Liver (tissue), 9 donors: Measurements from ENCODE around the gene DEPDC5. TPM values are rescaled to one million over a fixed set of nuclear protein-coding genes. Genes with fewer than 3 reads are reported as not detected.
"Not testable (repeated sequence)": the region's sequence is repeated elsewhere in the genome, so short reads cannot be mapped to it uniquely, and the experiment has no call there.

Experiments
- DNase-seq: peaks from one replicate; pipeline ENCODE4 v3.0.0-alpha.2; 2017; ENCODE audit warnings: low spot score
- H3K27ac ChIP-seq, 2 donors: one replicate each; pipeline ENCODE4 v1.7.0; 2013; ENCODE audit warnings: inconsistent platforms in 2 of 2, low read length in 2 of 2, control low read depth in 1 of 2, low read depth in 1 of 2, mild to moderate bottlenecking in 1 of 2
- H3K27me3 ChIP-seq, 4 donors: one replicate each; pipeline versions ENCODE4 v1.6.1 to v1.7.0; 2013; ENCODE audit warnings: low read length in 3 of 4, inconsistent platforms in 1 of 4, mild to moderate bottlenecking in 1 of 4, moderate library complexity in 1 of 4; ENCODE audit not compliant: control insufficient read depth in 4 of 4, insufficient read depth in 4 of 4
- H3K36me3 ChIP-seq, 4 donors: one replicate each; pipeline versions ENCODE4 v1.6.1 to v1.7.0; 2013; ENCODE audit warnings: low read length in 3 of 4, mild to moderate bottlenecking in 3 of 4, low read depth in 1 of 4, moderate library complexity in 1 of 4; ENCODE audit not compliant: control insufficient read depth in 4 of 4, insufficient read depth in 3 of 4
- H3K4me1 ChIP-seq, 4 donors: one replicate each; pipeline versions ENCODE4 v1.6.1 to v1.7.0; 2013; ENCODE audit warnings: low read length in 3 of 4, mild to moderate bottlenecking in 3 of 4, moderate library complexity in 1 of 4; ENCODE audit not compliant: control insufficient read depth in 4 of 4, insufficient read depth in 4 of 4
- H3K4me3 ChIP-seq, 3 donors: one replicate each; pipeline versions ENCODE4 v1.6.1 to v1.7.0; 2013; ENCODE audit warnings: low read length in 3 of 3, control low read depth in 1 of 3, low read depth in 1 of 3, mild to moderate bottlenecking in 1 of 3
- H3K9ac ChIP-seq, 2 donors: one replicate each; pipeline ENCODE4 v1.7.0; 2013; ENCODE audit warnings: low read length in 2 of 2, mild to moderate bottlenecking in 2 of 2, moderate library complexity in 2 of 2, control low read depth in 1 of 2, low read depth in 1 of 2
- H3K9me3 ChIP-seq, 4 donors: one replicate each; pipeline versions ENCODE4 v1.6.1 to v1.7.0; 2013; ENCODE audit warnings: low read length in 3 of 4; ENCODE audit not compliant: control insufficient read depth in 4 of 4
- ATF3 ChIP-seq: IDR thresholded peaks from 2 replicates; pipeline ENCODE4 v1.6.1; 2016; ENCODE audit warnings: antibody characterized with exemption
- CTCF ChIP-seq: fragments of 150-350 bp; IDR thresholded peaks from 2 replicates; pipeline ENCODE4 v1.5.1; 2017; ENCODE audit warnings: improper control_type of control experiment, low read depth, low read length; ENCODE audit not compliant: missing input control
- EGR1 ChIP-seq, 2 donors: IDR thresholded peaks; 2 replicates each; pipeline ENCODE4 v1.6.1; 2016 to 2018; ENCODE audit warnings: antibody characterized with exemption in 2 of 2, low read depth in 2 of 2
- FOXA1 ChIP-seq: IDR thresholded peaks from 2 replicates; pipeline ENCODE4 v1.6.1; 2016; ENCODE audit warnings: antibody characterized with exemption
- FOXA2 ChIP-seq: IDR thresholded peaks from 2 replicates; pipeline ENCODE4 v1.6.1; 2016; ENCODE audit warnings: antibody characterized with exemption
- GABPA ChIP-seq, 2 donors: IDR thresholded peaks in 1 of 2; conservative IDR thresholded peaks in 1 of 2; 2 replicates each; pipeline ENCODE4 v1.6.1; 2016; ENCODE audit warnings: antibody characterized with exemption in 2 of 2, mild to moderate bottlenecking in 1 of 2, moderate library complexity in 1 of 2
- HNF4A ChIP-seq, 2 donors: conservative IDR thresholded peaks; 2 replicates each; pipeline ENCODE4 v1.6.1; 2016; ENCODE audit warnings: antibody characterized with exemption in 2 of 2, mild to moderate bottlenecking in 2 of 2
- HNF4G ChIP-seq: IDR thresholded peaks from 2 replicates; pipeline ENCODE4 v1.6.1; 2016; ENCODE audit warnings: antibody characterized with exemption
- JUND ChIP-seq, 2 donors: IDR thresholded peaks; 2 replicates each; pipeline ENCODE4 v1.6.1; 2016; ENCODE audit warnings: antibody characterized with exemption in 2 of 2
- MAX ChIP-seq: IDR thresholded peaks from 2 replicates; pipeline ENCODE4 v1.6.1; 2016; ENCODE audit warnings: antibody characterized with exemption
- NR2F2 ChIP-seq: IDR thresholded peaks from 2 replicates; pipeline ENCODE4 v1.6.1; 2016; ENCODE audit warnings: antibody characterized with exemption
- RAD21 ChIP-seq, 2 donors: IDR thresholded peaks; 2 replicates each; pipeline ENCODE4 v1.6.1; 2016; ENCODE audit warnings: antibody characterized with exemption in 2 of 2, mild to moderate bottlenecking in 2 of 2
- REST ChIP-seq: IDR thresholded peaks from 2 replicates; pipeline ENCODE4 v1.6.1; 2016; ENCODE audit warnings: antibody characterized with exemption, mild to moderate bottlenecking
- RXRA ChIP-seq, 2 donors: IDR thresholded peaks; 2 replicates each; pipeline ENCODE4 v1.6.1; 2017 to 2018; ENCODE audit warnings: antibody characterized with exemption in 2 of 2, mild to moderate bottlenecking in 1 of 2
- SP1 ChIP-seq: IDR thresholded peaks from 2 replicates; pipeline ENCODE4 v1.6.1; 2018; ENCODE audit warnings: antibody characterized with exemption, mild to moderate bottlenecking
- TAF1 ChIP-seq: conservative IDR thresholded peaks from 2 replicates; pipeline ENCODE4 v1.6.1; 2016; ENCODE audit warnings: antibody characterized with exemption, mild to moderate bottlenecking
- YY1 ChIP-seq: IDR thresholded peaks from 2 replicates; pipeline ENCODE4 v1.6.1; 2016; ENCODE audit warnings: antibody characterized with exemption, mild to moderate bottlenecking
- ZBTB33 ChIP-seq: IDR thresholded peaks from 2 replicates; pipeline ENCODE4 v1.6.1; 2016; ENCODE audit warnings: antibody characterized with exemption
- WGBS: extraction: QIAGEN DNeasy Blood & Tissue Kit; methylation state at CpG from one replicate; pipeline ENCODE4 v1.1.7; 2013; 5-methylcytosine and 5-hydroxymethylcytosine counted together
- polyA plus RNA-seq, 2 donors: library from polyadenylated mRNA; stranded (reverse) in 1 of 2; unstranded in 1 of 2; fragments of 200-250 nt in 1 of 2; fragments of >200 nt in 1 of 2; fragmentation: Nextera tagmentation in 1 of 2; extraction: Ambion mirVana in 1 of 2; gene quantifications; one replicate each; pipeline versions ENCODE4 v1.2.1 to v1.2.3, GENCODE V29; 2013 to 2015
- total RNA-seq, 2 donors: library from RNA; depleted of rRNA; stranded (reverse); fragments of >200 nt; gene quantifications; one replicate each; pipeline ENCODE4 v1.2.3, GENCODE V29; 2014
- donor health status: healthy.
- donor health status: healthy.
- donor health status: healthy.
- donor health status: healthy.
- donor health status: healthy.

Gene DEPDC5
- total and polyA plus RNA-seq, 4 donors = 5.5 to 19.4 (median 12.6) TPM

- Histone ChIP-seq H3K27ac (peak overlapping the region; percentile 68 to 77), H3K4me1 (peaks cover 4 to 29% (median 22%) of the 10 kb centered on the region in 4 donors), H3K9ac (no peak overlapping the region), H3K4me3 (no peak overlapping the region), H3K27me3 (no peaks in the 10 kb centered on the region), H3K9me3 (no peaks in the 10 kb centered on the region), H3K36me3 (peaks cover 0 to 5% (median 2%) of the 10 kb centered on the region in 4 donors)
- 14% methylated on average over 2 of the region's 2 CpGs for WGBS
- TF ChIP-seq FOXA2 (peak; percentile 32), HNF4G (peak; percentile 10), ZBTB33 (no peak), RAD21 (IDR thresholded peaks at IDR 0.05) (peak; percentile 12 to 32), SP1 (peak; percentile 66), REST (no peak), TAF1 (no peak), ATF3 (no peak), YY1 (peak; percentile 44), FOXA1 (peak; percentile 15), RXRA (IDR thresholded peaks at IDR 0.05) (peak; percentile 72 to 83), MAX (peak; percentile 65), HNF4A (conservative IDR thresholded peaks at IDR 0.05) (peak; percentile 62 to 79), NR2F2 (peak; percentile 36), JUND (IDR thresholded peaks at IDR 0.05) (peak; percentile 32 to 65), EGR1 (IDR thresholded peaks at IDR 0.05; ENCODE audit: low read depth in 2 of 2) (peak in 1 of 2 donors; percentile 20), CTCF (no peak), GABPA (IDR thresholded peaks at IDR 0.05 in 1 of 2, conservative IDR thresholded peaks at IDR 0.05 in 1 of 2) (peak in 1 of 2 donors; percentile 15)
- no peak for DNase-seq
Observed at GRCh38 chr22:31739795-31740201, 14.0 kb upstream of the DEPDC5 start.

- H3K36me3 ChIP-seq, DNase-seq: not testable (repeated sequence)
- peaks cover 4 to 29% (median 22%) of the 10 kb centered on the region in 4 donors for H3K4me1 ChIP-seq
Observed at GRCh38 chr22:31740314-31740713, 13.5 kb upstream of the DEPDC5 start.

More at GRCh38 chr22:31740314-31740713, 13.5 kb upstream of the DEPDC5 start:
- not testable (repeated sequence) for H3K9me3 ChIP-seq, H3K4me3 ChIP-seq, H3K9ac ChIP-seq, H3K27me3 ChIP-seq
- WGBS = 37% methylated on average over 7 of the region's 7 CpGs
- peak overlapping the region; percentile 68 to 77 for H3K27ac ChIP-seq
